RWPE2 (cell line): Measurements from ENCODE around the gene AP2M1.

ENCODE experiments used
- ATAC-seq: fragments of 200-7000 bp; cut with Tn5 transposase; 3 replicates; pipeline ENCODE4 v1.9.1; 2021; ENCODE audit warnings: low read depth
- DNase-seq: peaks from one replicate; pipeline ENCODE4 v3.0.0-alpha.2; 2020; ENCODE audit warnings: low spot score
- H3K27ac ChIP-seq: fragments of 450-650 bp; 2 replicates; pipeline ENCODE4 v1.5.1; 2017; ENCODE audit warnings: mild to moderate bottlenecking; ENCODE audit not compliant: poor library complexity, severe bottlenecking
- H3K27me3 ChIP-seq: fragments of 250-450 bp; sonication (Bioruptor Pico); 2 replicates; pipeline ENCODE4 v1.5.1; 2021; ENCODE audit warnings: mild to moderate bottlenecking, moderate library complexity; ENCODE audit not compliant: insufficient read depth, poor library complexity, severe bottlenecking
- H3K36me3 ChIP-seq: fragments of 250-450 bp; sonication (Bioruptor Pico); 2 replicates; pipeline ENCODE4 v1.5.1; 2020; ENCODE audit warnings: low read depth, mild to moderate bottlenecking, moderate library complexity
- H3K4me1 ChIP-seq: fragments of 250-450 bp; sonication (Bioruptor Pico); 2 replicates; pipeline ENCODE4 v1.5.1; 2021; ENCODE audit warnings: mild to moderate bottlenecking, moderate library complexity; ENCODE audit not compliant: insufficient read depth, poor library complexity, severe bottlenecking
- H3K4me3 ChIP-seq: fragments of 250-450 bp; sonication (Bioruptor Pico); 2 replicates; pipeline ENCODE4 v1.5.1; 2021; ENCODE audit warnings: mild to moderate bottlenecking, moderate library complexity; ENCODE audit not compliant: severe bottlenecking
- H3K9me3 ChIP-seq: fragments of 250-450 bp; sonication (Bioruptor Pico); 2 replicates; pipeline ENCODE4 v1.5.1; 2021; ENCODE audit warnings: mild to moderate bottlenecking, moderate library complexity; ENCODE audit not compliant: severe bottlenecking
- TF ChIP-seq, protein P1 (sequence below): fragments of 450-650 bp; IDR thresholded peaks from one replicate; pipeline ENCODE4 v1.5.1; 2017; ENCODE audit warnings: mild to moderate bottlenecking, moderate library complexity; ENCODE audit not compliant: poor library complexity, severe bottlenecking

AP2M1 gene

DNA sequence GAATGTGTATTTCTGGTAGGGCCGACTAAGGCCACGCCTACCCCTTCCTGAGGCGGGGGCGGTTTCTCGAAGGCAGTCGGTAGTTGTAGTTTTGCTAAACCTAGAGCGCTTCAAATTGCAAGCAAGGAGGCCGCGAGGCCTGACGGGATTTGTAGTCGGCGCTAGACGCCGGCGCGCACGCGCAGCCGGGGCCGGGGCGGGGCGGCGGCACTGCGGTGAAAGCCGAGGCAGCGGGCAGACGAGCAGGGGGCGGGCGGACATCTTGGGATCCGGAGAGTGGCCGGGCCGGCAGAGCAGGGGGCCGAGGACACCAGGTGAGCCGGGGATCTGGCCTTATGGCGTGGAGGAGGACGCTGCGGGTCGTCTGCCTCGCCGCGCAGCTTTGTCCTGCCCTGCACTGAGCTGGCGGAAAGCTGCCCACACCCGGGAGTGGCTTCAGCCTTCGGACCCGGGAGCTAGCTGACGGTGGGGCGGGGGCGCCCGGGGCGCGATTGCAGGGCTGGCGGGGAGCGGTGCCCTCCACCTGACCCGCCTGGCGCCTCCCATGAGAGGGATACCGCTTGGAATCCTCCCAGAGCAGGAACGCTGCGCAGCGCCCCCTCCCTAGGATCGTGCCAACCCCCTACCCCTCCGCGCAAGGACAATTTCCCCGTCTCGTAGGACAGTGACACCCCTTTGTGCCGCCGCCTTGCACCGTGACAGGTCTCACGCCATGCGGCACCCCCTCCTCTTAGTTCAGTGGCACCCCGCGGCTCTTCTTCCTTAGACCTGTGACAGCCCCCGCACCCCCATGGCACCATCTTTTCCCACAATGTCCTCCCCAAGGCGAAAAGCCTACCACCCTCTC lies at the start of gene AP2M1:
AP2M1 (plus strand) TSS at position 210 of the 847 bp plus-strand sequence. CDS start 2,139 bp downstream, outside the sequence.
- H3K36me3 ChIP-seq: peaks cover 50% of the 10 kb centered on the region
- DNase-seq (peak; percentile 98), ATAC-seq (peak; percentile 80)
- no peaks in the 10 kb centered on the region for H3K27me3 ChIP-seq
- peak within 1 kb of the TSS; percentile 87 for H3K4me3 ChIP-seq
- peak within 1 kb of the TSS; percentile 88 for H3K27ac ChIP-seq
- H3K4me1 ChIP-seq: peaks cover 6% of the 10 kb centered on the region
- TF ChIP-seq, protein P1, sequence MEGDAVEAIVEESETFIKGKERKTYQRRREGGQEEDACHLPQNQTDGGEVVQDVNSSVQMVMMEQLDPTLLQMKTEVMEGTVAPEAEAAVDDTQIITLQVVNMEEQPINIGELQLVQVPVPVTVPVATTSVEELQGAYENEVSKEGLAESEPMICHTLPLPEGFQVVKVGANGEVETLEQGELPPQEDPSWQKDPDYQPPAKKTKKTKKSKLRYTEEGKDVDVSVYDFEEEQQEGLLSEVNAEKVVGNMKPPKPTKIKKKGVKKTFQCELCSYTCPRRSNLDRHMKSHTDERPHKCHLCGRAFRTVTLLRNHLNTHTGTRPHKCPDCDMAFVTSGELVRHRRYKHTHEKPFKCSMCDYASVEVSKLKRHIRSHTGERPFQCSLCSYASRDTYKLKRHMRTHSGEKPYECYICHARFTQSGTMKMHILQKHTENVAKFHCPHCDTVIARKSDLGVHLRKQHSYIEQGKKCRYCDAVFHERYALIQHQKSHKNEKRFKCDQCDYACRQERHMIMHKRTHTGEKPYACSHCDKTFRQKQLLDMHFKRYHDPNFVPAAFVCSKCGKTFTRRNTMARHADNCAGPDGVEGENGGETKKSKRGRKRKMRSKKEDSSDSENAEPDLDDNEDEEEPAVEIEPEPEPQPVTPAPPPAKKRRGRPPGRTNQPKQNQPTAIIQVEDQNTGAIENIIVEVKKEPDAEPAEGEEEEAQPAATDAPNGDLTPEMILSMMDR: no peak
- no peaks in the 10 kb centered on the region for H3K9me3 ChIP-seq

DNA sequence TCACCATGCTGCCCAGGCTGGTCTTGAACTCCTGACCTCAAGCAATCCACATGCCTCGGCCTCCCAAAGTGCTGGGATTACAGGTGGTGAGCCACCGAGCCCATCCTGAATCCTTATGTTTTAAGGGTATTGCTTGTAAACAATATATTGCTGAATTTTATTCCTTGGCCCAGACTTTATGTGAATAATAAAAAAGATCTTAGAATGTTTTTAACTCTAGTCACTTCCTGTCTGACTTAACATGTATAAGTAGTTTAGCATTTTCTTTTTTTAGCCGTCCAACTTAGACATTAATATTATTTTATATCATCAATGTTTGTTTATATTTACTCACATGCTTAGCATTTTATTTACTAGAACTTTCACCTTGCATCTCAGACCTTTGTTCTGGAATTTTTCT lies 48.6 kb upstream of the AP2M1 start:
- H3K27ac ChIP-seq: no peak overlapping the region
- TF ChIP-seq, protein P1: no peak
- H3K4me1 ChIP-seq: peaks cover 4% of the 10 kb centered on the region
- ATAC-seq: no peak
- no peaks in the 10 kb centered on the region for H3K27me3 ChIP-seq
- no peaks in the 10 kb centered on the region for H3K9me3 ChIP-seq
- no peak for DNase-seq
- H3K36me3 ChIP-seq: no peaks in the 10 kb centered on the region
- H3K4me3 ChIP-seq: no peak overlapping the region

DNA sequence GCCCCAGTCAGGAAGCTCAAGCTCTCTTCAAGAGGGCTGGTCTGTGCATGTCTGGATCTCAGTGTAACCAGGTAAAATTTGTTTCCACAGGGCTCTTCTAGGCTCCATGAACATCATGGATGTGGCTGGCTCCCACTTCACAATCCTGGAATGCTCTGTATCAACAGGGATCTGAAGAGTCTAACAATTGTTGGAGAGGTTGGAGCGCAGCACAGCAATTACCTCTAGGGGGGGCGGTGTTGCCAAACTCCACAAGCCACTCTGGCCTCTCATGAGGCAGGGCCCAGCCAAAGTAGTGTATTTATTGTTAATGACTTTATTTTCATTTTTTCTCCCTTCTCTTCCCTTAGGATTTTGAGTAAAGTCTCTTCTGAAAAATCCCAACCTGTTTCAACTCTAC lies 45.6 kb upstream of the AP2M1 start:
- TF ChIP-seq, protein P1: peak; percentile 38
- Histone ChIP-seq H3K27me3 (no peaks in the 10 kb centered on the region), H3K36me3 (no peaks in the 10 kb centered on the region), H3K4me3 (no peak overlapping the region), H3K4me1 (peaks cover 4% of the 10 kb centered on the region), H3K27ac (no peak overlapping the region), H3K9me3 (no peaks in the 10 kb centered on the region)
- DNase-seq (no peak), ATAC-seq (peak; percentile 73; the same call in 2 of the 3 replicates)

DNA sequence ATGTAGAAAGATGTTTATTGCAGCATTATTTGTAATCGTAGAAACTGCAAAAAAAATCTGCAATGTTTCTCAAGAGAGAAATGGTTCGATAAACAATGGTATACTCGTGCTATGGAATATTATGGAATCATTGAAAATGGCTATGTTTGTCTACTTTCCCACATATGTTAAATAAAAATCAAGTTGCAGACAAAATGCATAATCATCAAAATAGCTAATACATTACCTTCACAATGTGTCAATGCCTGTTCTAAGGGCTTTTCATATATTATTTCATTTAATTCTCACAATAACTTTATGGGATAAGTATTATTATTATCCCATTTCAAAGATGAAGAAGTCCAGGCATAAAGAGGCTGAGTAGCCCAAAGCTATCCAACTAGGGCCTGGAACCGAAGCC lies 41.7 kb upstream of the AP2M1 start:
- no peak for DNase-seq
- Histone ChIP-seq H3K27me3 (no peaks in the 10 kb centered on the region), H3K4me1 (no peaks in the 10 kb centered on the region), H3K27ac (no peak overlapping the region), H3K9me3 (no peaks in the 10 kb centered on the region), H3K4me3 (no peak overlapping the region), H3K36me3 (peaks cover 8% of the 10 kb centered on the region; the same call in 1 of the 2 replicates)
- ATAC-seq: no peak
- TF ChIP-seq, protein P1: no peak
